Trophoblast cell (in vitro differentiated cells and primary cell): ENCODE results near the gene BTAF1.
A peak's percentile ranks its signal among the peaks of the same experiment; 100 is the strongest.

Source experiments
- DNase-seq, 2 donors: peaks; one replicate each; pipeline ENCODE4 v3.0.0-alpha.2; 2016
- H2AFZ ChIP-seq: 2 replicates; pipeline ENCODE4 v1.6.1; 2013; ENCODE audit warnings: low read length, moderate library complexity, mild to moderate bottlenecking; ENCODE audit not compliant: insufficient read depth, poor library complexity
- H2AK5ac ChIP-seq: 2 replicates; pipeline ENCODE4 v1.6.1; 2013; ENCODE audit warnings: mild to moderate bottlenecking, low read length
- H2BK120ac ChIP-seq: 2 replicates; pipeline ENCODE4 v1.6.1; 2013; ENCODE audit warnings: low read length, mild to moderate bottlenecking, moderate library complexity; ENCODE audit not compliant: insufficient read depth, poor library complexity
- H2BK12ac ChIP-seq: 2 replicates; pipeline ENCODE4 v1.6.1; 2013; ENCODE audit warnings: mild to moderate bottlenecking, low read length, moderate library complexity
- H2BK5ac ChIP-seq: 2 replicates; pipeline ENCODE4 v1.6.1; 2013; ENCODE audit warnings: low read length, low read depth, moderate library complexity, mild to moderate bottlenecking; ENCODE audit not compliant: poor library complexity
- H3K14ac ChIP-seq: 2 replicates; pipeline ENCODE4 v1.6.1; 2013; ENCODE audit warnings: mild to moderate bottlenecking, low read length
- H3K18ac ChIP-seq: 2 replicates; pipeline ENCODE4 v1.6.1; 2013; ENCODE audit warnings: mild to moderate bottlenecking, low read length
- H3K23ac ChIP-seq: 2 replicates; pipeline ENCODE4 v1.6.1; 2013; ENCODE audit warnings: low read length
- H3K27ac ChIP-seq: 2 replicates; pipeline ENCODE4 v1.5.1; 2013; ENCODE audit warnings: low read depth, mild to moderate bottlenecking, inconsistent platforms, low read length, moderate library complexity
- H3K27me3 ChIP-seq: 2 replicates; pipeline ENCODE4 v1.6.1; 2013; ENCODE audit warnings: inconsistent platforms, mild to moderate bottlenecking, low read length, moderate library complexity; ENCODE audit not compliant: insufficient read depth
- H3K36me3 ChIP-seq, 2 experiments: 1 replicate in 1 of 2; 2 replicates in 1 of 2; pipeline ENCODE4 v1.6.1; 2013; ENCODE audit warnings: low read length in 2 of 2, mild to moderate bottlenecking in 2 of 2, moderate library complexity in 1 of 2; ENCODE audit not compliant: insufficient read depth in 2 of 2, control insufficient read depth in 1 of 2
- H3K4ac ChIP-seq: 2 replicates; pipeline ENCODE4 v1.6.1; 2013; ENCODE audit warnings: low read depth, mild to moderate bottlenecking, low read length, moderate library complexity
- H3K4me1 ChIP-seq, 2 experiments: 1 replicate in 1 of 2; 2 replicates in 1 of 2; pipeline ENCODE4 v1.6.1; 2013; ENCODE audit warnings: low read length in 2 of 2, mild to moderate bottlenecking in 2 of 2, moderate library complexity in 1 of 2; ENCODE audit not compliant: insufficient read depth in 2 of 2, control insufficient read depth in 1 of 2
- H3K4me2 ChIP-seq: 2 replicates; pipeline ENCODE4 v1.6.1; 2013; ENCODE audit warnings: inconsistent platforms, mild to moderate bottlenecking, low read length, moderate library complexity
- H3K4me3 ChIP-seq: 2 replicates; pipeline ENCODE4 v1.5.1; 2013; ENCODE audit warnings: mild to moderate bottlenecking, low read depth, low read length, inconsistent platforms
- H3K79me1 ChIP-seq: one replicate; pipeline ENCODE4 v1.6.1; 2013; ENCODE audit warnings: low read length
- H3K79me2 ChIP-seq: 2 replicates; pipeline ENCODE4 v1.6.1; 2013; ENCODE audit warnings: low read length, mild to moderate bottlenecking; ENCODE audit not compliant: control insufficient read depth, insufficient read depth, poor library complexity
- H3K9ac ChIP-seq: 2 replicates; pipeline ENCODE4 v1.6.1; 2013; ENCODE audit warnings: mild to moderate bottlenecking, low read length
- H3K9me3 ChIP-seq: 2 replicates; pipeline ENCODE4 v1.6.1; 2013; ENCODE audit warnings: low read depth, mild to moderate bottlenecking, control low read depth, inconsistent platforms, low read length; ENCODE audit not compliant: insufficient read depth
- H4K12ac ChIP-seq: 2 replicates; pipeline ENCODE4 v1.6.1; 2013; ENCODE audit warnings: low read depth, mild to moderate bottlenecking, low read length, moderate library complexity
- H4K8ac ChIP-seq: 2 replicates; pipeline ENCODE4 v1.6.1; 2013; ENCODE audit warnings: low read depth, mild to moderate bottlenecking, low read length, moderate library complexity
- H4K91ac ChIP-seq: one replicate; pipeline ENCODE4 v1.6.1; 2013; ENCODE audit warnings: low read depth, mild to moderate bottlenecking, low read length, moderate library complexity
- WGBS: extraction: QIAGEN DNeasy Blood & Tissue Kit; methylation state at CpG from one replicate; pipeline ENCODE4 v1.1.7; 2013; ENCODE audit warnings: missing lambda C conversion rate; ENCODE audit not compliant: insufficient read length, insufficient coverage; ENCODE audit errors: extremely low coverage; 5-methylcytosine and 5-hydroxymethylcytosine counted together

The BTAF1 gene

DNA sequence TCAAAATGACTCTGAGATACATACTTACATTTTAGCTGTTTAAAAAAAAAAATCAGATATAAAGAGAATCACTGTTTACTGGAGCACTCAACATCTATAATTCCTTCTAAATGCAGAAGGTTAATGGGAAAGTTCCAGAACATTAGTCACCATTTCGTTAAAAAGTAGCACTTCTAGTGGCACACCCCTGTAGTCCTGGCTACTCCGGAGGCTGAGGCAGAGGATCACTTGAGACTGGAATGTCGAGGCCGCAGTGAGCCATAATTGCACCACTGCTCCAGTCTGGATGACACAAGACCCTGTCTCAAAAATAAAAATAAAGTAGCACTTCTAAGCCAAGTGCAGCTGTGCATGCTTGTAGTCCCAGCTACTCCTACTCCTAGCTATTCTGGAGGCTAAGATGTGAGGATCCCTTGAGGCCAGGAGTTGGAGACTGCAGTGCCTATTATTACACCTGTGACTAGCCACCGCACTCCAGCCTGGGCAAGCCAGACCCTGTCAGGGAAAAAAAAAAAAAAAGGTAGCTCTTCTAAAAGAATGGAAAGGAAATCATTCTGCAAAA, 16.5 kb upstream of the BTAF1 start:
- DNase-seq, result peak; percentile 18 to 25
- H3K4me1 ChIP-seq, result peaks cover 6 to 7% of the 10 kb centered on the region in 2 experiments
- no peak overlapping the region for H3K4me3 ChIP-seq
- H4K91ac ChIP-seq, result no peak overlapping the region
- whole genome bisulfite sequencing, result no CpG with 5 or more reads among the region's 5 CpGs
- H3K9me3 ChIP-seq, result no peaks in the 10 kb centered on the region
- no peak overlapping the region for H2BK120ac ChIP-seq
- no peak overlapping the region for H2AK5ac ChIP-seq
- H3K9ac ChIP-seq, result no peak overlapping the region
- no peak overlapping the region for H2BK12ac ChIP-seq
- H4K12ac ChIP-seq, result no peak overlapping the region
- no peak overlapping the region for H3K14ac ChIP-seq
- peaks cover 1 to 2% of the 10 kb centered on the region in 2 experiments for H3K36me3 ChIP-seq
- peak overlapping the region; percentile 77 for H3K4me2 ChIP-seq
- H3K27me3 ChIP-seq, result no peaks in the 10 kb centered on the region
- no peak overlapping the region for H3K27ac ChIP-seq
- H3K79me2 ChIP-seq, result peaks cover 5% of the 10 kb centered on the region
- no peak overlapping the region for H3K4ac ChIP-seq
- no peak overlapping the region for H4K8ac ChIP-seq
- no peak overlapping the region for H3K18ac ChIP-seq
- no peak overlapping the region for H3K23ac ChIP-seq
- no peak overlapping the region for H2BK5ac ChIP-seq
- no peak overlapping the region for H2AFZ ChIP-seq
- H3K79me1 ChIP-seq, result peaks cover 9% of the 10 kb centered on the region

DNA sequence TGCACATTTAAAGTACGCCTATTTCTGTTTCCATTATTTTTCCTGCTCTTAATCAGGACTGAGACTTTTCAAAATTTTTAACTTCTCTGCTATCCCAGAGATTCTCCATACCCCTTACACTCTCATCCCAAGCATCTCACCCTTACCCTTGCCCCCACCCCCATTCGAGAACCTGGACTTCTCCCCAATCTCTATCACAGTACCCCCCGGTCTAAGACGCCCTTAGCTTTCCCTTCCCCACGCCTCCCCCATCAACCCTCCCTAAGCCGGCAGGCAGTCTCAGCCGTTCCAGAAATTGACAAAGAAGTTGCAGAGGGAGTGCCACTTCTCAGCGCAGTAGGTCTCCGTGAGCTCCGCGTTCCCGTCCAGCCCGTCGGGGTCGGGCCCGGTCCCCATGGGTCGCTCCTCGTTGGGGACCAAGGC, 15.6 kb upstream of the BTAF1 start:
- H3K27me3 ChIP-seq, result no peaks in the 10 kb centered on the region
- no peak overlapping the region for H2BK120ac ChIP-seq
- peak overlapping the region; percentile 49 for H4K8ac ChIP-seq
- H2BK5ac ChIP-seq, result no peak overlapping the region
- DNase-seq, result no peak
- H3K79me1 ChIP-seq, result peaks cover 9% of the 10 kb centered on the region
- H3K36me3 ChIP-seq, result peaks cover 1 to 2% of the 10 kb centered on the region in 2 experiments
- peak overlapping the region; percentile 3 for H3K9ac ChIP-seq
- H3K23ac ChIP-seq, result no peak overlapping the region
- no peak overlapping the region for H2AK5ac ChIP-seq
- H3K27ac ChIP-seq, result no peak overlapping the region
- H4K91ac ChIP-seq, result peak overlapping the region; percentile 9
- peak overlapping the region; percentile 90 for H3K4me3 ChIP-seq
- H3K4ac ChIP-seq, result peak overlapping the region; percentile 19
- H3K9me3 ChIP-seq, result no peaks in the 10 kb centered on the region
- no CpG with 5 or more reads among the region's 18 CpGs for WGBS
- H3K4me1 ChIP-seq, result peaks cover 6 to 7% of the 10 kb centered on the region in 2 experiments
- H3K79me2 ChIP-seq, result peaks cover 5% of the 10 kb centered on the region
- no peak overlapping the region for H2BK12ac ChIP-seq
- peak overlapping the region; percentile 45 for H4K12ac ChIP-seq
- peak overlapping the region; percentile 66 for H2AFZ ChIP-seq
- H3K18ac ChIP-seq, result no peak overlapping the region
- H3K4me2 ChIP-seq, result peak overlapping the region; percentile 77
- H3K14ac ChIP-seq, result peak overlapping the region; percentile 49

DNA sequence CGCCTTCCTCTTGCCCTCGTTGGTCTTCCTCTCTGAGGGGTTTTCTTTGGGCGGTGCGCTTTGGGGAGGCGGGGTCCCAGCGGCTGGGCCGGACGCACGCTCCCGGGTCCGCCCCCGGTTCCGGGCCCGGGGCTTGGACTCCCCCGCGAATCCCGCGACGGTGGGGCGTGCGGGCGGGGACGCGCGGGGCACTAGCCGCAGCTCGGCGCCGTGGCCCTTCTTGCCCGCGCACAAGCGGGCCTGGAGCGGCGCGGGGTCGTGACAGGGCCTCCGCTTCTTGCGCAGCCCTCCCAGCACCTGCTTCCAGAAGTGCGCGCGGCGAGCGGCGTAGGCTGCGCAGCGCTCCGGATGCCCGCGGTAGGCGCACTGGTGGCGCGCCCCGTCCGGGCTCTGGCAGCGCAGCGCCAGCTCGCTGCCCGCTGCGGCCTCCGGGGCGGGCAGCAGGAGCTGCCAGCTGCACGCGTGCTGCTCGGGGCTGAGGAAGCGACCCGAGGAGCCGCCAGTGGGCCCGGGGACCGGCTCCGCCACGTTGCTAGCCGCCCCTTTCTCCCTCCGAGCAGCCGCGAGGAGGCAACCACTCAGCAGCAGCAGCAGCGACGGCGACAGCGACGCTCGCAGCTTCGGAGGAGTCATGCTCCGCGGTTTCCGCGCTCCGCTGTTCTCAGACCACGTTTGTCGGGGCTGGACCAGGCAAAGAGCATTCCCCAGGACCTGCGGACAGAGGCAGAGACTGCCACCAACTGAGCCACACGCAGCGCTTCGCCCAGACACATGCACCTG, 15.0 kb upstream of the BTAF1 start:
- Histone ChIP-seq H3K79me1 (peaks cover 9% of the 10 kb centered on the region), H3K9me3 (no peaks in the 10 kb centered on the region), H2BK120ac (no peak overlapping the region), H4K12ac (peak overlapping the region; percentile 45), H2AFZ (peak overlapping the region; percentile 66), H2BK5ac (no peak overlapping the region), H3K4me3 (peak overlapping the region; percentile 90), H4K91ac (peak overlapping the region; percentile 30), H3K14ac (peak overlapping the region; percentile 49), H3K79me2 (peaks cover 5% of the 10 kb centered on the region), H3K23ac (no peak overlapping the region), H3K27ac (peak overlapping the region; percentile 43), H3K27me3 (no peaks in the 10 kb centered on the region), H2BK12ac (no peak overlapping the region), H4K8ac (peak overlapping the region; percentile 49), H3K4me1 (peaks cover 6 to 7% of the 10 kb centered on the region in 2 experiments), H3K9ac (peak overlapping the region; percentile 85), H3K4ac (peak overlapping the region; percentile 19), H2AK5ac (no peak overlapping the region), H3K36me3 (peaks cover 1 to 2% of the 10 kb centered on the region in 2 experiments), H3K4me2 (peak overlapping the region; percentile 77), H3K18ac (peak overlapping the region; percentile 47)
- peak; percentile 75 to 86 for DNase-seq
- WGBS, result no CpG with 5 or more reads among the region's 93 CpGs

DNA sequence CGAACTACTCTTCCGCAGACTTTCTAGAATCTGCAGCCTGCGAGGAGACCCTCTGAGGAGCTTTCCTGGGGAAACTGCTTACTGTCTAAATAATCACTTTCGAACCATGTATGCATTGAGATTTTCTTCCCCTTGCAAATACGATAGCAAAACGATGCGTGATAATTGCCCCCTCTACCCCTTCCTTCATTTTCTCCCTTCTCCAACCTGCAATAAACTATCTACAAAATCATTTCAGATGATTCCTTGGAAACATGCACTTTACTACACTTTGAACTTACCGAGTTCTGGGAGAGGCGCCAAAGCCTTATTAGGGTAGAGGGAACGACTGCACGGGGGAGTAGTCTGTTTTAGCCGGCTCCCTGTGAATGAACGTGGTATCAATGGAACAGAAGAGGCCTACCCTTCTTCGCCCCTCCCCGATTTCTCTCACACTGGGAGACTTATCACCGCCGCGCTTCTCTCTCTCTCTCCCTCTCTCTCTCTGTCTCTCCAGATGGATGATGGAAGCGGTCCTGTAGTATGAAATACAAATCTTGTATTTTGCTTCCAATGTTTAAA, 14.4 kb upstream of the BTAF1 start, which contains the start of gene FGFBP3:
Gene FGFBP3 (minus strand): TSS at position 370 of the 561 bp plus-strand sequence. CDS start 517 bp downstream, outside the sequence.
- no CpG with 5 or more reads among the region's 19 CpGs for WGBS
- H4K91ac ChIP-seq, result peak within 1 kb of the TSS; percentile 30
- H3K4me2 ChIP-seq, result peak within 1 kb of the TSS; percentile 77
- H3K4me3 ChIP-seq, result peak within 1 kb of the TSS; percentile 90
- peaks cover 6 to 7% of the 10 kb centered on the region in 2 experiments for H3K4me1 ChIP-seq
- H2AFZ ChIP-seq, result peak within 1 kb of the TSS; percentile 66
- peaks cover 1 to 2% of the 10 kb centered on the region in 2 experiments for H3K36me3 ChIP-seq
- no peak within 1 kb of the TSS for H2BK120ac ChIP-seq
- H3K27ac ChIP-seq, result peak within 1 kb of the TSS; percentile 43
- no peak for DNase-seq
- peaks cover 7% of the 10 kb centered on the region for H3K79me1 ChIP-seq
- peak within 1 kb of the TSS; percentile 19 for H3K4ac ChIP-seq
- H3K79me2 ChIP-seq, result peaks cover 5% of the 10 kb centered on the region
- peak within 1 kb of the TSS; percentile 45 for H4K12ac ChIP-seq
- H3K9ac ChIP-seq, result peak within 1 kb of the TSS; percentile 85
- peak within 1 kb of the TSS; percentile 49 for H3K14ac ChIP-seq
- H3K18ac ChIP-seq, result peak within 1 kb of the TSS; percentile 47
- H3K23ac ChIP-seq, result no peak within 1 kb of the TSS
- no peak within 1 kb of the TSS for H2BK5ac ChIP-seq
- no peaks in the 10 kb centered on the region for H3K27me3 ChIP-seq
- H2AK5ac ChIP-seq, result no peak within 1 kb of the TSS
- no peaks in the 10 kb centered on the region for H3K9me3 ChIP-seq
- H2BK12ac ChIP-seq, result no peak within 1 kb of the TSS
- peak within 1 kb of the TSS; percentile 49 for H4K8ac ChIP-seq
